ENCODE data around the gene SHKBP1. TPM values are rescaled to one million over a fixed set of nuclear protein-coding genes. Genes with fewer than 3 reads are reported as not detected.
A peak's percentile ranks its signal among the peaks of the same experiment; 100 is the strongest.

Gene SHKBP1
- total RNA-seq, 1 donor from 2014 or later, result 170 TPM

- Mint-ChIP-seq H3K4me1 (ENCODE audit: low read depth, unreplicated experiment) (peaks cover 8% of the 10 kb centered on the region), H3K9me3 (ENCODE audit: unreplicated experiment) (peaks cover 13% of the 10 kb centered on the region), H3K36me3 (ENCODE audit: unreplicated experiment) (peaks cover 6% of the 10 kb centered on the region), H3K4me3 (ENCODE audit: unreplicated experiment) (no peak overlapping the region), H3K27me3 (ENCODE audit: unreplicated experiment) (peaks cover 34% of the 10 kb centered on the region), H3K27ac (ENCODE audit: unreplicated experiment) (no peak overlapping the region)
- no peak for TF ChIP-seq CTCF (IDR thresholded peaks at IDR 0.05; ENCODE audit: partially characterized antibody, unreplicated experiment)
- no peak for DNase-seq
These were observed 31.6 kb downstream of the SHKBP1 start for GRCh38 chr19:40608240-40608621.

- Mint-ChIP-seq H3K27me3 (ENCODE audit: unreplicated experiment) (peaks cover 35% of the 10 kb centered on the region), H3K4me1 (ENCODE audit: low read depth, unreplicated experiment) (peaks cover 8% of the 10 kb centered on the region), H3K9me3 (ENCODE audit: unreplicated experiment) (peaks cover 13% of the 10 kb centered on the region), H3K4me3 (ENCODE audit: unreplicated experiment) (peak overlapping the region; percentile 85), H3K36me3 (ENCODE audit: unreplicated experiment) (peaks cover 6% of the 10 kb centered on the region), H3K27ac (ENCODE audit: unreplicated experiment) (peak overlapping the region; percentile 31)
- no peak for DNase-seq
- TF ChIP-seq CTCF (IDR thresholded peaks at IDR 0.05; ENCODE audit: partially characterized antibody, unreplicated experiment), result no peak
These were observed 32.3 kb downstream of the SHKBP1 start for GRCh38 chr19:40608957-40609356.

GRCh38 chr19:40609561-40610395 is 33.1 kb downstream of the SHKBP1 start:
- peaks cover 33% of the 10 kb centered on the region for H3K27me3 Mint-ChIP-seq (ENCODE audit: unreplicated experiment)

GRCh38 chr19:40610396-40611064 is 33.9 kb downstream of the SHKBP1 start:
- Mint-ChIP-seq H3K27ac (ENCODE audit: unreplicated experiment) (peak overlapping the region; percentile 54), H3K4me3 (ENCODE audit: unreplicated experiment) (peak overlapping the region; percentile 75), H3K36me3 (ENCODE audit: unreplicated experiment) (peaks cover 7% of the 10 kb centered on the region), H3K27me3 (ENCODE audit: unreplicated experiment) (peaks cover 31% of the 10 kb centered on the region), H3K9me3 (ENCODE audit: unreplicated experiment) (peaks cover 15% of the 10 kb centered on the region), H3K4me1 (ENCODE audit: low read depth, unreplicated experiment) (peaks cover 9% of the 10 kb centered on the region)
- no peak for DNase-seq
- no peak for TF ChIP-seq CTCF (IDR thresholded peaks at IDR 0.05; ENCODE audit: partially characterized antibody, unreplicated experiment)

More at GRCh38 chr19:40609561-40610395, 33.1 kb downstream of the SHKBP1 start:
- TF ChIP-seq CTCF (IDR thresholded peaks at IDR 0.05; ENCODE audit: partially characterized antibody, unreplicated experiment), result no peak
- peaks cover 14% of the 10 kb centered on the region for H3K9me3 Mint-ChIP-seq (ENCODE audit: unreplicated experiment)
- peak overlapping the region; percentile 75 for H3K4me3 Mint-ChIP-seq (ENCODE audit: unreplicated experiment)
- H3K36me3 Mint-ChIP-seq (ENCODE audit: unreplicated experiment), result peaks cover 6% of the 10 kb centered on the region
- H3K27ac Mint-ChIP-seq (ENCODE audit: unreplicated experiment), result peak overlapping the region; percentile 64
- DNase-seq, result peak; percentile 89
- peaks cover 7% of the 10 kb centered on the region for H3K4me1 Mint-ChIP-seq (ENCODE audit: low read depth, unreplicated experiment)

GRCh38 chr19:40611096-40611495 is 34.4 kb downstream of the SHKBP1 start:
- no peak for DNase-seq
- Mint-ChIP-seq H3K27me3 (ENCODE audit: unreplicated experiment) (peaks cover 28% of the 10 kb centered on the region), H3K36me3 (ENCODE audit: unreplicated experiment) (peaks cover 11% of the 10 kb centered on the region), H3K4me3 (ENCODE audit: unreplicated experiment) (peak overlapping the region; percentile 69), H3K9me3 (ENCODE audit: unreplicated experiment) (peaks cover 12% of the 10 kb centered on the region), H3K27ac (ENCODE audit: unreplicated experiment) (peak overlapping the region; percentile 54), H3K4me1 (ENCODE audit: low read depth, unreplicated experiment) (peaks cover 6% of the 10 kb centered on the region)
- no peak for TF ChIP-seq CTCF (IDR thresholded peaks at IDR 0.05; ENCODE audit: partially characterized antibody, unreplicated experiment)

All from glutamatergic neuron (in vitro differentiated cells).